Urinary bladder (tissue), 4 donors: ENCODE data around the gene CNTN5. TPM values are rescaled to one million over a fixed set of nuclear protein-coding genes. Genes with fewer than 3 reads are reported as not detected.
"Not testable (repeated sequence)": the region's sequence is repeated elsewhere in the genome, so short reads cannot be mapped to it uniquely, and the experiment has no call there.

Experiments used
- DNase-seq: peaks from one replicate; pipeline ENCODE4 v3.0.0-alpha.2; 2015; ENCODE audit errors: extremely low spot score
- H3K27ac ChIP-seq: one replicate; pipeline ENCODE4 v1.5.1; 2013; ENCODE audit warnings: low read depth, mild to moderate bottlenecking, moderate library complexity
- H3K36me3 ChIP-seq: one replicate; pipeline ENCODE4 v1.6.1; 2013; ENCODE audit warnings: mild to moderate bottlenecking, moderate library complexity; ENCODE audit not compliant: insufficient read depth
- H3K4me1 ChIP-seq: one replicate; pipeline ENCODE4 v1.6.1; 2013; ENCODE audit warnings: mild to moderate bottlenecking, moderate library complexity; ENCODE audit not compliant: insufficient read depth
- H3K4me3 ChIP-seq: one replicate; pipeline ENCODE4 v1.5.1; 2013; ENCODE audit warnings: low read depth, low read length
- WGBS: extraction: QIAGEN DNeasy Blood & Tissue Kit; methylation state at CpG from one replicate; pipeline ENCODE4 v1.1.7; 2013; 5-methylcytosine and 5-hydroxymethylcytosine counted together
- polyA plus RNA-seq: library from polyadenylated mRNA; stranded (reverse); fragments of 200-250 nt; gene quantifications from one replicate; pipeline ENCODE4 v1.2.3, GENCODE V29; 2013
- total RNA-seq: library from RNA; depleted of rRNA; stranded (reverse); fragments of >200 nt; gene quantifications from one replicate; pipeline ENCODE4 v1.2.3, GENCODE V29; 2014
- donor health status: healthy with polysubstance abuse.
- donor health status: healthy.

Gene CNTN5
- total and polyA plus RNA-seq, 2 donors = 2.6 TPM; not detected in 1

DNA sequence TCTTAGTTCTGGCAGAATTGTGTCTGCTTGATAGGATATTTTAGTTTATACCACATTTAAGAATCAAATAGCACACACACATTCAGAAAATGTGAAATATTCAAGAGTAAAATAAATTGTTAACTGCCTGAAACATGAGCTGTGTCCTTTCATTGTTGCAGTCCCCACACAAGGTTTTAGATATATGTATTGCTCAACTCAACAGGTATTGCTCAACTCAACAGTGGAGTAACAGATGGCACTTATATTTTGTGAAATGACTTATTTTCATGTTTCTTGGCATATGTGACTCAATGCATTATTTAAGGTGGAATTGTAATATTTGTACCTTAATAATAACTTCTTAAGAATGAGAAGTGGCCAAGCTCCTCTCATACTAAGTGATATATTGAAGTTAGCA is 760.3 kb downstream of the CNTN5 start:
- H3K4me3 ChIP-seq = no peak overlapping the region
- DNase-seq = no peak
- H3K4me1 ChIP-seq = no peaks in the 10 kb centered on the region

GRCh38 chr11:99791354-99791753 is 770.6 kb downstream of the CNTN5 start:
- H3K4me3 ChIP-seq = no peak overlapping the region
- no peaks in the 10 kb centered on the region for H3K4me1 ChIP-seq
- DNase-seq = no peak
- WGBS = 54% methylated on average over 2 of the region's 2 CpGs
- H3K36me3 ChIP-seq = no peaks in the 10 kb centered on the region
- H3K27ac ChIP-seq = no peak overlapping the region

More for the DNA sequence above, 760.3 kb downstream of the CNTN5 start:
- Histone ChIP-seq H3K36me3 (no peaks in the 10 kb centered on the region), H3K27ac (no peak overlapping the region)

DNA sequence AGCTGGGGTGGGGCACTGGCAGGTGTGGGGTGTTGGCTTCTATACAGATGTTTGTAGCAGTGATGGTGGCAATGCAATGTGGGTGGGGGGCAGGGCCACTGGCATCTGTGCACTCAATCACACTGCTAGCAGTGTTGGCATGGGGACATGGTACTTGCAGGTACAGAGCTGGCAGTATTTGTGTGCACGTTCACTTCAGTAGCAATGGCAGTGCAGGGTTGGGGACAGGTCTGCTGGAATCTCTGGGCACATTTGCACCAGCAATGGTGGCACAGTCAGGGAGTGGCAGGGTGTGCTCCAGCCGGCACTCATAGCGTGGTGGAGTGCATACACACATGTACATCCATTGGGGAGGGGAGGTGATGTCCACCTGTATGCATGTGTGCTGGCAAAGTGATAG is 775.2 kb downstream of the CNTN5 start:
- no peaks in the 10 kb centered on the region for H3K4me1 ChIP-seq
- no peak for DNase-seq
- WGBS = 92% methylated on average over 3 of the region's 3 CpGs
- no peak overlapping the region for H3K4me3 ChIP-seq
- no peak overlapping the region for H3K27ac ChIP-seq
- H3K36me3 ChIP-seq = no peaks in the 10 kb centered on the region

- Histone ChIP-seq H3K4me3 (no peak overlapping the region), H3K4me1 (no peaks in the 10 kb centered on the region), H3K36me3 (no peaks in the 10 kb centered on the region), H3K27ac (no peak overlapping the region)
- no peak for DNase-seq
- WGBS = 82% methylated on average over 3 of the region's 3 CpGs
Observed at GRCh38 chr11:99803501-99803900, 782.8 kb downstream of the CNTN5 start.

GRCh38 chr11:99812516-99812915 is 791.8 kb downstream of the CNTN5 start:
- Histone ChIP-seq H3K4me3 (no peak overlapping the region), H3K36me3 (no peaks in the 10 kb centered on the region), H3K4me1 (no peaks in the 10 kb centered on the region), H3K27ac (no peak overlapping the region)
- no peak for DNase-seq
- 80% methylated on average over 6 of the region's 6 CpGs for WGBS

DNA sequence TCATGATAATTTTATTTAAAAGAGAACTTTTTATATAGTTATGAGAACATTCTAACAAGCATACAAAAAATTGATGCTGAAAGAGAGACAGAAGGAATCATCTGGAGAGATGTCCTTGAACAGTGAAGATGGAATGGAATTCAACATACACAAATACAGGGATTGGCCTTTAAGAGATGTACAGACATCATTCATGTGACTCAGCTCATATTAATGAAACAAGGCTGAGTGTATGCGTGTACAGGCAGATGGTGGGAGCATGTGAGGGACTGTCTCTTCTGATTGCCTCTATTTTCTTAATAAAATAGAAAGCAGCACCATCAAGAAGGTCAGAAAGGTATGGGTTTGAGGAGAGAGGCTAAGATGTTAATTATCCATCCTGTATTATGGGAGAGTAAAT is 793.3 kb downstream of the CNTN5 start:
- no peak for DNase-seq
- Histone ChIP-seq H3K4me3 (no peak overlapping the region), H3K27ac (no peak overlapping the region), H3K4me1 (no peaks in the 10 kb centered on the region), H3K36me3 (no peaks in the 10 kb centered on the region)
- 92% methylated on average over 1 of the region's 1 CpG for WGBS

GRCh38 chr11:99814738-99815137 is 794.0 kb downstream of the CNTN5 start:
- Histone ChIP-seq H3K36me3 (no peaks in the 10 kb centered on the region), H3K27ac (no peak overlapping the region), H3K4me3 (no peak overlapping the region), H3K4me1 (no peaks in the 10 kb centered on the region)
- DNase-seq = no peak
- WGBS = 68% methylated on average over 5 of the region's 5 CpGs

DNA sequence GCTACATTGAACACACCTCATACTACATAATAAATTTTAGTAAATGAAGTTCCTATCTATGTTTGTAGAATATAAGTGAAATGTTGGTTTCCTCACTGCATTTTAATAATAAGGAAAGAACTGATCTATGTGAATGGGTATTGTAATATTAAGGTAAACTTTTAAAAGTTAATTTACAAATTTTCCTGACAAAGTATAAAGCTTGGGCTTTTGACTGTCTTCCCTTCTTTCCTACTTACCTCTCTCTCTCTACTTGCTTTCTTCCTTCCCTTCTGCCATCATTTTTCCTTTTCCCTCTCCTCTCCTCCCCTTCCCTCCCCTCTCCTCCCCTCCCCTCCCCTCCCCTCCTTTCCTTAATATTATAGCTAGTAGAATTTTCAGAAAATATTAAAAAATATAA is 798.2 kb downstream of the CNTN5 start:
- Histone ChIP-seq H3K27ac (no peak overlapping the region), H3K4me3 (no peak overlapping the region), H3K4me1 (no peaks in the 10 kb centered on the region), H3K36me3 (no peaks in the 10 kb centered on the region)
- DNase-seq = no peak

DNA sequence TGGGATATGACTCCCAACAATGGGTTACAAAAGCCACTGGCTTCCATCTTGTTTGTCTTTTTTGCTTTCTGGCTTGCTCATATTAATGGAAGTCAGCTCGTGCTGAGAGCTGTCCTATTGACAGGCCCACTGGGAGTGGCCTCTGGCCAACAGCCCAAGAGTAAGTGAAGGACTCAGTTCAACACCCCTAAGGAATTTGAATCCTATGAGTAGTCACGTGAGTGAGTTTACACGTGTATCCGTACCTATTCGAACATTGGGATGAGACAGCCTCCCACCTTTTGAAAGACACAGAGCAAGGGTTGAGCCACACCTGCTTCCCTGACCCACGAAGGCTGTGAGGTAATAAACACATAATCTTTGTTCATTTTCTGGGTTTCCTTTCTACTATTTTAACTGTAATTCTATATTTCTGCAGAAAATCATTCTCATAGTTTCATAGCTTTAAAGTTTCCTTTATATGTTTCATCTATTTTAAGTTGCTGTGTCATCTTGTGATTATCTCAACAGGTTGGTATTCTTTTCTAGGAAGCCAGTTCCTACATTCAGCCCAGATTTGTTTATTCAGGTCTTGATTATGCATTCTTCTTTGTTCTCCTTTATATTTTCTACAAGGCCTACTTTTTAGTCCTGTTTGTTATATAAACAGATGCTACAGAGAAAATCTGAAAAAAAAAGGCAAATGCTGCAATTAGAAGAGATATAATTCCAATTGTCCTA is 802.3 kb downstream of the CNTN5 start:
- Histone ChIP-seq H3K36me3 (no peaks in the 10 kb centered on the region), H3K4me3 (no peak overlapping the region), H3K4me1 (no peaks in the 10 kb centered on the region), H3K27ac (no peak overlapping the region)
- DNase-seq = no peak
- 72% methylated on average over 6 of the region's 6 CpGs for whole genome bisulfite sequencing

GRCh38 chr11:99836739-99837138 is 816.0 kb downstream of the CNTN5 start:
- DNase-seq, H3K4me3 ChIP-seq, H3K27ac ChIP-seq, H3K4me1 ChIP-seq, H3K36me3 ChIP-seq: not testable (repeated sequence)

GRCh38 chr11:99841885-99842284 is 821.1 kb downstream of the CNTN5 start:
- Histone ChIP-seq H3K4me1 (no peaks in the 10 kb centered on the region), H3K36me3 (no peaks in the 10 kb centered on the region), H3K27ac (no peak overlapping the region), H3K4me3 (no peak overlapping the region)
- 83% methylated on average over 7 of the region's 7 CpGs for WGBS
- DNase-seq = no peak

DNA sequence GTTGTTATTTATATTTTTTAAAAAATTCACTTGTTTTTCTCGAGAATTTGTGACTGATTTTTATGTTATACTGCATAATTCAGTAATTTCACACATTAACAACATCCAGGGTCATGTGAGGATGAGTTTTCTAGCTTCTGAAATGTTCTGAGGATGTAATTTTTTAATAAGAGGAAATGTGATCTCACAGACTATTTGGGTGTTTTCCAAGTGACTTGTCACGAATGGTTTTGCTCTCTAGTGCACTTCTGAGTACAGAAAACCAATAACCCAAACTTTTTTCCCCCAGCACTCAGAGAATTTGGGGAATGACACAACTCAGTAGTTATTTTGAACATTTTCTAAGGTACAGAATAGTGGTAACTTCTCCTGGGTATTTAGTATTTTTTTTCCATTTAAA is 845.2 kb downstream of the CNTN5 start:
- H3K36me3 ChIP-seq = no peaks in the 10 kb centered on the region
- 34% methylated on average over 2 of the region's 2 CpGs for WGBS
- DNase-seq = no peak

DNA sequence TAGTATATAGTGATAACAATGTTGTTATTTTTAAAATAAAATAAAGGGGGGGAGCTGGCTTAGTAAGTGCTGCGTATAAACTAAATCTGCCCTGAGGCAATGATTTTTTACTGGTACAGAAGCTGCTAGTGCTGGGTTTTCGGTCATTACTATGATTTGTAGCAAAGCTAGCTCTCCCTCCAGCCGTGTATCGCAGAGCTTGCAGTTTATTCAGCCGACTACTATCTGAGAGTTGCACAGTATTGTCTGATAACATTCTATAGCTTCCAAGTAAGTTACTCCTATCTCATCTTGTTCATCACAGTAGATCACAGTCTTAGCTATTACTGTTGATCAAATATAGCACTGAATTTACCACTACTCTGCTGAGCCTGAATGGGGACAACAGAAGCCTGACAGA is 860.9 kb downstream of the CNTN5 start:
- Histone ChIP-seq H3K27ac (no peak overlapping the region), H3K36me3 (no peaks in the 10 kb centered on the region), H3K4me3 (no peak overlapping the region), H3K4me1 (no peaks in the 10 kb centered on the region)
- no peak for DNase-seq
- WGBS = 29% methylated on average over 5 of the region's 5 CpGs

More for the DNA sequence above, 845.2 kb downstream of the CNTN5 start:
- Histone ChIP-seq H3K4me3 (no peak overlapping the region), H3K27ac (no peak overlapping the region), H3K4me1 (no peaks in the 10 kb centered on the region)

- H3K36me3 ChIP-seq = no peaks in the 10 kb centered on the region
- no peaks in the 10 kb centered on the region for H3K4me1 ChIP-seq
- H3K27ac ChIP-seq = no peak overlapping the region
- no peak for DNase-seq
- H3K4me3 ChIP-seq = no peak overlapping the region
- WGBS = 82% methylated on average over 6 of the region's 6 CpGs
Observed at GRCh38 chr11:99884750-99885149, 864.0 kb downstream of the CNTN5 start.

DNA sequence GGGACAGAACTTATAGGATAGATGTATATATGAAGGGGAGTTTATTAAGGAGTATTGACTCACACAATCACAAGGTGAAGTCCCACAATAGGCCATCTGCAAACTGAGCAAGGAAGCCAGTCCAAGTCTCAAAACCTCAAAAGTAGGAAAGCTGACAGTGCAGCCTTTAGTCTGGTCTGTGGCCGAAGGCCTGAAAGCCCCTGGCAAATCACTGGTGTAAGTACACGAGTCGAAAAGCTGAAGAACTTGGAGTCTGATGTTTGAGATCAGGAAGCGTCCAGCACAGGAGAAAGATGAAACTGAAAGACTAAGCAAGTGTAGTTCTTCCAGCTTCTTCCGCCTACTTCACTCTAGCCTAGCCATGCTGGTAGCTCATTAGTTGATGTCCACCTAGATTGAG is 866.7 kb downstream of the CNTN5 start:
- 88% methylated on average over 5 of the region's 5 CpGs for WGBS
- Histone ChIP-seq H3K27ac (no peak overlapping the region), H3K4me1 (no peaks in the 10 kb centered on the region), H3K36me3 (no peaks in the 10 kb centered on the region), H3K4me3 (no peak overlapping the region)
- no peak for DNase-seq
